Rectal smooth muscle tissue (tissue), 1 donor: ENCODE data around the gene NHLRC2.

Source experiments
- H3K27ac ChIP-seq: one replicate; pipeline ENCODE4 v1.7.0; 2013; ENCODE audit warnings: low read depth, low read length, inconsistent platforms
- H3K27me3 ChIP-seq: one replicate; pipeline ENCODE4 v1.7.0; 2013; ENCODE audit warnings: low read length; ENCODE audit not compliant: control insufficient read depth, insufficient read depth
- H3K36me3 ChIP-seq: one replicate; pipeline ENCODE4 v1.7.0; 2013; ENCODE audit warnings: low read length; ENCODE audit not compliant: control insufficient read depth, insufficient read depth
- H3K4me1 ChIP-seq: one replicate; pipeline ENCODE4 v1.7.0; 2013; ENCODE audit warnings: low read length; ENCODE audit not compliant: control insufficient read depth, insufficient read depth
- H3K4me3 ChIP-seq: one replicate; pipeline ENCODE4 v1.7.0; 2013; ENCODE audit warnings: low read length
- H3K9ac ChIP-seq: one replicate; pipeline ENCODE4 v1.7.0; 2013; ENCODE audit warnings: low read length

NHLRC2 gene

DNA sequence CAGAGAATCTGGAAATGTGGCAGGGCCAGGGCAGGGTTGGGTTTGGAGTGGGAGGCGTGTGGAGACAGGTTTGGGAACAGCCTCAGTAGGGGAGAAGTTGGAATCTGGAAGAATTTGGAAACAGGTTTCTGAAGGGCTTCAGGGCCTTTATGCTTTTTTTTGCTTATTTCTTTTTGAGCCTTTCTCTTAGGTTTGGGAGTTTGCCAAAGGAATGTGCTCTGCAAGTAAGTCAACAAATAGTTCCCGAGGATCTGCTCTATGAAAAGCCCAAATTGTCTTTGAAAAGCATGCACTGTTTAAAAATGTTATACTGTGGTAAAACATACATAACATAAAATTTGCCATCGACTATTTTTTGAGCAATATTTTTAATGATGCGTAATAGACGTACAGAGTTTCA lies 102.6 kb downstream of the NHLRC2 start:
- Histone ChIP-seq H3K4me3 (no peak overlapping the region), H3K9ac (no peak overlapping the region), H3K27ac (peak overlapping the region; percentile 63), H3K36me3 (no peaks in the 10 kb centered on the region), H3K27me3 (no peaks in the 10 kb centered on the region), H3K4me1 (peaks cover 20% of the 10 kb centered on the region)

DNA sequence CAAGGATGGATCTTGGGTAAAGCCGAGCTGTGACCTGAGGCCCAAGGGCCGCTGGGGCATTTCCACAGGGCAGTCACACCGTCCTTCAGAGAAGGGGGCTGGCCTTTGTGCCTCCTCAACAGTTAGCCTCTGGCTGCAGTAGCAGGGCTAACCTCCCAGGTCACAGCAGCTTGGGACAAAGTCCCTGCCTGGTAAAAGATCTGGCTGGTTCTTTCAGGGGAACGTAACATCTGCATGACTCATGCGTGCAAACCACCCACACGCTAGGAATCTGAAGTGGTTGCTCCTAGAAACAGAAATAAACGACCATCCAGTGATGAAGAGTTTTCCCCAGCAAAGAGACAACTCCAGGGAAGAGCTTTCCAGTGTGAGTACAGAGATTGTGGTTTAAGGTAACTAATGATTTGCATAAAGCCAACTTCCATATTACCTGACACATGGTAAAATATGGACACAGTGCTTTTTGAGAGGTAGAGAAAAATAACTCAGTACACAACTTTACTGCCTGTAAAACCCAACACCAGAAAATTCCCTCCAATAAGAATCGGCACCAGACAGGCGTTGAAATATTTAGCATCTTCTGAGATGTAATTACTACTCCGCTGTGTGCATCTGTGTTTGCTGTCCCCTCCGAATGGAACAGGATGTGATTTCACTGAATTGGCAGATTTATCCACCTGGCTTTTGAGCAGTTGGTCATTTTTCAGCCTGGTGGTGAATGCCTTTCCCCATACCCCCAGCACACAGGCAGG lies 104.3 kb downstream of the NHLRC2 start:
- no peaks in the 10 kb centered on the region for H3K27me3 ChIP-seq
- peaks cover 20% of the 10 kb centered on the region for H3K4me1 ChIP-seq
- peak overlapping the region; percentile 77 for H3K27ac ChIP-seq
- H3K36me3 ChIP-seq, result no peaks in the 10 kb centered on the region
- H3K9ac ChIP-seq, result peak overlapping the region; percentile 9
- H3K4me3 ChIP-seq, result peak overlapping the region; percentile 38

DNA sequence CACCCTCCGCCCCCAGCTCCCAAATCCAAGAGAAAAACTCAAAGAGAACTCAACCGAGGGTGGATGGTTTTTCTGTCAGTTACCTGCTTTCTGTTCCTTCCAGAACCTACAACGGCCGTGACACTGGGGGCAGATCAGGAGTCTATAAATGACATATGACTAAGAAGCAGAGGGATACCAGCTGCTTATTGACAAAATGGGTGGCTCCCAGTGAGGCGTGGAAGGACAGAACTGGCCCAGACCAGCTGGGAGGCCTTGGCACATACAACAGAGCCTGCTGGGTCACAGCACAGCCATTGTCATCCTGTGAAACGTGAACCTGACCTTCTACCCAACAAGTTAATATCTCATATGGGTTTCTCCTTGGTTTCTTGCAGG lies 104.9 kb downstream of the NHLRC2 start:
- peak overlapping the region; percentile 9 for H3K9ac ChIP-seq
- H3K36me3 ChIP-seq, result no peaks in the 10 kb centered on the region
- peaks cover 20% of the 10 kb centered on the region for H3K4me1 ChIP-seq
- peak overlapping the region; percentile 38 for H3K4me3 ChIP-seq
- no peaks in the 10 kb centered on the region for H3K27me3 ChIP-seq
- peak overlapping the region; percentile 59 for H3K27ac ChIP-seq

DNA sequence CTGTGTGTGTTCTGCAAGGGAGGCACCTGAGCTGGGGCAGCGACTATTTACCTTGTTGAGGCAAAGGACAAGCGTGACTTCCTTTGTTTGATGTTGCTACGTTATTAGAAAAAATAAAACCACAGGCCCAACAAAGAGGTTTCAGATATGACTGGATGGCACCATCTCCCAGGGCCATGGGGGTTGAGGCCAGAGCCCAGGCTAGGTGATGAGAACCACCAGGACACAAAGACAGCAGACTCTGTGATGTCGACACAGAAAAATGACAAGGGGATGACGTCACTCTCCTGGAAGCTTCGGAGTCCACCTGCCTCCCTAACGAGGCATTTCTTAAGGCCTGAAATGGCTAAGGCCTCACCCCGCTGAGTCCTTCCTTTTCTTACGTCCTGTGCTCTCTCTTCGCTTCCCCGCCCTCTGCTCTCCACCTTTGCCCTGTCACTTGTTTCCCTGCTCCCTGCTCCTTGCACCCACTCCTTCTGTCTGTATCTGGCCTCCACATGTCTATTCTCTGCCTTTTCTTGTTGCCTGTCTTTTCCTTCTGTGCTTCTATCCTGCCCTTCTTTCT lies 106.2 kb downstream of the NHLRC2 start:
- Histone ChIP-seq H3K4me1 (peaks cover 20% of the 10 kb centered on the region), H3K27ac (no peak overlapping the region), H3K36me3 (no peaks in the 10 kb centered on the region), H3K27me3 (no peaks in the 10 kb centered on the region), H3K9ac (no peak overlapping the region), H3K4me3 (peak overlapping the region; percentile 42)

DNA sequence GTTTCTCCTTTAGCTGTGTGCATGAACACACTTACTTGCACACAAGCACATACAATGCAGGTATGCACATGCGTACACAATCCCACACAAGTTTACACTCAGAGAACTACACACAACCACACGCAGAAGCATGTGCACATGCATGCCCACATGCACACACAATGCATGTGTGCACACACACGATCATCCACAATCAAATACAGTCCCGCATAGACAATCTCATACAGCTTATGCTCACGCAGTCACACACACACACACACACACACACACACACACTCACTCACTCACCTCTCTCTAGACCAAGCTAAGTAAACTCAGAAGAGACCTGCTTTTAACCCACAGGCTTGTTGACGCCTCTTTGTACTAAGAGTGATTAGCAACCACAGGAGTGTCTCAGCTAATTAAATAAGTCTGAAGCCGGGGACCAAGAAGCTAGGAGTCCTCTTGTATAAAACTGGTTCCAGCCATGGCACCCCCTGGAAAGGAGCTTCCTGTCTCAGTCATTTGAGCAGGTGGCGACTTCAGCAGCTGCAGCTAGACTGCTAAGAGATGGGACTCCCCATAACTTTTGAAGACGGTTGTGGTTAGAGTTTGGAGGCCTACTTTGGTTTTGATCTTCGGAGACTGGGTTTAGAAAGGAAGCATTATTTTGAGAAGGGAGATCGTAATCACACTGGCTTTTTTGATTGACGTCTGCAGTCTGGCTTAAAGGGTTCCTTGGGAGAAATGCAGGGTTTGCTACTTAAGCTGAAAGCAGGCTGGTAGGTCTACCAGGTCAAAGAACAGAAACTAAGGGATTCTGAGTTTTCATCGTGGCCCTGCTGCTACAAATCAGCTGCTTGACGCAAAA lies 106.9 kb downstream of the NHLRC2 start:
- no peak overlapping the region for H3K27ac ChIP-seq
- H3K9ac ChIP-seq, result no peak overlapping the region
- peak overlapping the region; percentile 42 for H3K4me3 ChIP-seq
- H3K27me3 ChIP-seq, result no peaks in the 10 kb centered on the region
- H3K4me1 ChIP-seq, result peaks cover 20% of the 10 kb centered on the region
- H3K36me3 ChIP-seq, result no peaks in the 10 kb centered on the region

DNA sequence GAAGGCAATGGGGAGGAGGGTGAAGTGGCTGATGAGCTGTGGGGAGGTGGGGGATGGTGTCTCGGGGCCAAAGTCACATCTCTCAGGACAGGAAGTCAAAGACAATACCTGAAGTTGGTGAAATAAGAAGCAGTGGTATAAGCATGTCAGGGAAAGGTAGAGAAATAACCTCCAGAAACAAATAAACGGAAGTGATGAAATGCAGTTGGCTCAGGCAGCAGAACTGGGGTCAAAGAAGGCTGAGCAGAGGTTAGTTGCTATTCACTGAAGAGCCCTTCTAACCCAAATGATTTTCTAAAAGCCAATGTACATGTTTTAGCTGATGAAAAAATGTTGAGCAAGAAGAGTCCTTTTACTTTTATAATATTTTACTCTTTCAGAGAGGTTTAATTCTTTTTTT lies 110.6 kb downstream of the NHLRC2 start:
- H3K36me3 ChIP-seq, result no peaks in the 10 kb centered on the region
- H3K27ac ChIP-seq, result no peak overlapping the region
- no peaks in the 10 kb centered on the region for H3K27me3 ChIP-seq
- no peak overlapping the region for H3K4me3 ChIP-seq
- no peak overlapping the region for H3K9ac ChIP-seq
- peaks cover 2% of the 10 kb centered on the region for H3K4me1 ChIP-seq

DNA sequence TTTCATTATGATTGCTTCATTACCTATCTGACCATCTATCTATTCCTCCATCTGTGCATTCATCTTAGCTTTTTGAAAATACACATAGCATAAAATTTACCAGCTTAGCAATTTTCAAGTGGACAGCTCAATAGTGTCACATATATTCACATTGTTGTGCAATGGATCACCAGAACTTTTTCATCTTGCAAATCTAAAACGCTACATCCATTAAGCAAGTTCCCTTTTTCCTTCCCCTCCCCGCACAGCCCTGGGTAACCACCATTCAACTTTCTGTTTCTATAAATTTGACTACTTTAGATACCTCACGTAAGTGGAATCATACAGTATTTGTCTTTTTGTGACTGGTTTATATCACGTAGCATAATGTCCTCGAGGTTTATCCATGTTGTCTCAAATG lies 111.2 kb downstream of the NHLRC2 start:
- Histone ChIP-seq H3K27ac (no peak overlapping the region), H3K9ac (no peak overlapping the region), H3K4me1 (peaks cover 2% of the 10 kb centered on the region), H3K4me3 (no peak overlapping the region), H3K36me3 (no peaks in the 10 kb centered on the region), H3K27me3 (no peaks in the 10 kb centered on the region)
